Measurements from ENCODE around the gene SP4.

Gene SP4

GRCh38 chr7:21486511-21486910, 58.6 kb downstream of the SP4 start:
- no peak for TF ChIP-seq CTCF (IDR thresholded peaks at IDR 0.05; ENCODE audit: low read length, missing control alignments)
- DNase-seq (ENCODE audit: low read depth), result no peak
- no peak overlapping the region for H3K4me3 ChIP-seq (replicated peaks; ENCODE audit: low read depth, low read length)

- no peak for DNase-seq (ENCODE audit: low read depth)
- no peak for TF ChIP-seq CTCF (IDR thresholded peaks at IDR 0.05; ENCODE audit: low read length, missing control alignments)
- no peak overlapping the region for H3K4me3 ChIP-seq (replicated peaks; ENCODE audit: low read depth, low read length)
Measured at GRCh38 chr7:21495731-21496130, 67.8 kb downstream of the SP4 start.

- H3K4me3 ChIP-seq (replicated peaks; ENCODE audit: low read depth, low read length), result no peak overlapping the region
- peak; percentile 34 for DNase-seq (ENCODE audit: low read depth)
- peak; percentile 54 for TF ChIP-seq CTCF (IDR thresholded peaks at IDR 0.05; ENCODE audit: low read length, missing control alignments)
Measured at GRCh38 chr7:21497072-21497471, 69.2 kb downstream of the SP4 start.

- H3K4me3 ChIP-seq (replicated peaks; ENCODE audit: low read depth, low read length), result no peak overlapping the region
- DNase-seq (ENCODE audit: low read depth), result peak; percentile 0
- TF ChIP-seq CTCF (IDR thresholded peaks at IDR 0.05; ENCODE audit: low read length, missing control alignments), result no peak
Measured at GRCh38 chr7:21500117-21500832, 72.4 kb downstream of the SP4 start.

- no peak overlapping the region for H3K4me3 ChIP-seq (replicated peaks; ENCODE audit: low read depth, low read length)
- no peak for DNase-seq (ENCODE audit: low read depth)
- TF ChIP-seq CTCF (IDR thresholded peaks at IDR 0.05; ENCODE audit: low read length, missing control alignments), result no peak
Measured at GRCh38 chr7:21504021-21504420, 76.1 kb downstream of the SP4 start.

- peak; percentile 90 for TF ChIP-seq CTCF (IDR thresholded peaks at IDR 0.05; ENCODE audit: low read length, missing control alignments)
- DNase-seq (ENCODE audit: low read depth), result peak; percentile 69
- H3K4me3 ChIP-seq (replicated peaks; ENCODE audit: low read depth, low read length), result no peak overlapping the region
Measured at GRCh38 chr7:21507627-21508343, 79.9 kb downstream of the SP4 start.

Measured in fibroblast of pulmonary artery (primary cell).